Panc1 (cell line): ENCODE measurements around the gene SDSL.

Experiments used
- POLR2AphosphoS5 ChIP-seq: IDR thresholded peaks from 2 replicates; pipeline ENCODE4 v1.6.1; 2012; ENCODE audit warnings: mild to moderate bottlenecking, low read depth, low read length, moderate library complexity
- SIN3A ChIP-seq: IDR thresholded peaks from 2 replicates; pipeline ENCODE4 v1.6.1; 2012; ENCODE audit warnings: low read depth, mild to moderate bottlenecking, low read length, moderate library complexity, borderline replicate concordance; ENCODE audit not compliant: insufficient read depth
- TCF7L2 ChIP-seq: IDR thresholded peaks from 2 replicates; pipeline ENCODE4 v1.6.1; 2011; ENCODE audit warnings: mild to moderate bottlenecking, low read depth, low read length, inconsistent platforms
- TF ChIP-seq, protein P1 (sequence below): fragments of 450-650 bp; IDR thresholded peaks from 2 replicates; pipeline ENCODE4 v1.5.1; 2017; ENCODE audit warnings: mild to moderate bottlenecking
- TF ChIP-seq, protein P2 (sequence below), 2 experiments: IDR thresholded peaks; 2 replicates each; pipeline ENCODE4 v1.6.1; 2011 to 2012; ENCODE audit warnings: low read depth in 2 of 2, control low read depth in 1 of 2, low read length in 1 of 2, mild to moderate bottlenecking in 1 of 2, moderate library complexity in 1 of 2; ENCODE audit not compliant: insufficient read depth in 1 of 2

DNA sequence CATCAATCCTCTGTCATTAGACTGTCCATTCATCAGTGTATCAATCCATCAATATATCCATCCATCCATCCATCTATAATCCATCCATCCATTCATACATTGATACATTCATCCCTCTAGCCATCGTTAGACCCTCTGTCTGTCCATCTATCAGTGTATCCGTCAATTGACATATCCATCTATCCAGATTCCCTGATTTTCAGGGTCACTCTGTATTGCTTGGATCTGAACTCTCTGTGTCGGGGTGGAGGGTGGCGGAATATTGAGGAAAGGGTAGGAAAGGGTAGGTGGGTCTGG lies 17.1 kb downstream of the SDSL start:
- TF ChIP-seq, protein P1, sequence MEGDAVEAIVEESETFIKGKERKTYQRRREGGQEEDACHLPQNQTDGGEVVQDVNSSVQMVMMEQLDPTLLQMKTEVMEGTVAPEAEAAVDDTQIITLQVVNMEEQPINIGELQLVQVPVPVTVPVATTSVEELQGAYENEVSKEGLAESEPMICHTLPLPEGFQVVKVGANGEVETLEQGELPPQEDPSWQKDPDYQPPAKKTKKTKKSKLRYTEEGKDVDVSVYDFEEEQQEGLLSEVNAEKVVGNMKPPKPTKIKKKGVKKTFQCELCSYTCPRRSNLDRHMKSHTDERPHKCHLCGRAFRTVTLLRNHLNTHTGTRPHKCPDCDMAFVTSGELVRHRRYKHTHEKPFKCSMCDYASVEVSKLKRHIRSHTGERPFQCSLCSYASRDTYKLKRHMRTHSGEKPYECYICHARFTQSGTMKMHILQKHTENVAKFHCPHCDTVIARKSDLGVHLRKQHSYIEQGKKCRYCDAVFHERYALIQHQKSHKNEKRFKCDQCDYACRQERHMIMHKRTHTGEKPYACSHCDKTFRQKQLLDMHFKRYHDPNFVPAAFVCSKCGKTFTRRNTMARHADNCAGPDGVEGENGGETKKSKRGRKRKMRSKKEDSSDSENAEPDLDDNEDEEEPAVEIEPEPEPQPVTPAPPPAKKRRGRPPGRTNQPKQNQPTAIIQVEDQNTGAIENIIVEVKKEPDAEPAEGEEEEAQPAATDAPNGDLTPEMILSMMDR = no peak
- TF ChIP-seq, protein P2, sequence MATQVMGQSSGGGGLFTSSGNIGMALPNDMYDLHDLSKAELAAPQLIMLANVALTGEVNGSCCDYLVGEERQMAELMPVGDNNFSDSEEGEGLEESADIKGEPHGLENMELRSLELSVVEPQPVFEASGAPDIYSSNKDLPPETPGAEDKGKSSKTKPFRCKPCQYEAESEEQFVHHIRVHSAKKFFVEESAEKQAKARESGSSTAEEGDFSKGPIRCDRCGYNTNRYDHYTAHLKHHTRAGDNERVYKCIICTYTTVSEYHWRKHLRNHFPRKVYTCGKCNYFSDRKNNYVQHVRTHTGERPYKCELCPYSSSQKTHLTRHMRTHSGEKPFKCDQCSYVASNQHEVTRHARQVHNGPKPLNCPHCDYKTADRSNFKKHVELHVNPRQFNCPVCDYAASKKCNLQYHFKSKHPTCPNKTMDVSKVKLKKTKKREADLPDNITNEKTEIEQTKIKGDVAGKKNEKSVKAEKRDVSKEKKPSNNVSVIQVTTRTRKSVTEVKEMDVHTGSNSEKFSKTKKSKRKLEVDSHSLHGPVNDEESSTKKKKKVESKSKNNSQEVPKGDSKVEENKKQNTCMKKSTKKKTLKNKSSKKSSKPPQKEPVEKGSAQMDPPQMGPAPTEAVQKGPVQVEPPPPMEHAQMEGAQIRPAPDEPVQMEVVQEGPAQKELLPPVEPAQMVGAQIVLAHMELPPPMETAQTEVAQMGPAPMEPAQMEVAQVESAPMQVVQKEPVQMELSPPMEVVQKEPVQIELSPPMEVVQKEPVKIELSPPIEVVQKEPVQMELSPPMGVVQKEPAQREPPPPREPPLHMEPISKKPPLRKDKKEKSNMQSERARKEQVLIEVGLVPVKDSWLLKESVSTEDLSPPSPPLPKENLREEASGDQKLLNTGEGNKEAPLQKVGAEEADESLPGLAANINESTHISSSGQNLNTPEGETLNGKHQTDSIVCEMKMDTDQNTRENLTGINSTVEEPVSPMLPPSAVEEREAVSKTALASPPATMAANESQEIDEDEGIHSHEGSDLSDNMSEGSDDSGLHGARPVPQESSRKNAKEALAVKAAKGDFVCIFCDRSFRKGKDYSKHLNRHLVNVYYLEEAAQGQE (IDR thresholded peaks at IDR 0.05; ENCODE audit: insufficient read depth in 1 of 2, low read depth in 2 of 2, low read length in 1 of 2) = no peak
- TF ChIP-seq SIN3A = no peak
- no peak for TF ChIP-seq POLR2AphosphoS5
- no peak for TF ChIP-seq TCF7L2
